HepG2 (cell line): ENCODE measurements around the gene CEP162. TPM values are rescaled to one million over a fixed set of nuclear protein-coding genes. Genes with fewer than 3 reads are reported as not detected.

Source experiments
- AGO2 ChIP-seq: fragments of 200-400 bp; formaldehyde crosslinking; optimal IDR thresholded peaks from 2 replicates; pipeline ENCODE3; 2017; ENCODE audit warnings: mild to moderate bottlenecking, low read depth, low read length, moderate library complexity
- ARID4A ChIP-seq: sonication (generic); formaldehyde crosslinking; IDR thresholded peaks from 2 replicates; pipeline ENCODE4 v1.5.0; 2020; ENCODE audit warnings: mild to moderate bottlenecking, missing genetic modification reagents, borderline replicate concordance
- BRCA1 ChIP-seq: sonication (generic); formaldehyde crosslinking; IDR thresholded peaks from 2 replicates; pipeline ENCODE4 v1.4.0; 2020; ENCODE audit warnings: missing genetic modification reagents
- BRD4 ChIP-seq: sonication (generic); formaldehyde crosslinking; IDR thresholded peaks from 2 replicates; pipeline ENCODE4 v1.4.0; 2020; ENCODE audit warnings: missing genetic modification reagents
- HMGXB3 ChIP-seq: sonication (generic); formaldehyde crosslinking; IDR thresholded peaks from 2 replicates; pipeline ENCODE4 v1.4.0; 2020; ENCODE audit warnings: missing genetic modification reagents, borderline replicate concordance
- KDM6A ChIP-seq: IDR thresholded peaks from 2 replicates; pipeline ENCODE4 v1.6.1; 2016; ENCODE audit warnings: low read depth
- KLF6 ChIP-seq: IDR thresholded peaks from 2 replicates; pipeline ENCODE4 v1.8.0; 2016; ENCODE audit warnings: missing biosample characterization, missing genetic modification reagents
- NR3C1 ChIP-seq: sonication (generic); formaldehyde crosslinking; IDR thresholded peaks from 2 replicates; pipeline ENCODE4 v1.4.0; 2020; ENCODE audit warnings: missing genetic modification reagents
- SALL2 ChIP-seq: sonication (generic); formaldehyde crosslinking; IDR thresholded peaks from 2 replicates; pipeline ENCODE4 v1.8.1; 2023; ENCODE audit warnings: mild to moderate bottlenecking, missing genetic modification reagents, inconsistent platforms
- ZBTB25 ChIP-seq: IDR thresholded peaks from 2 replicates; pipeline ENCODE4 v1.6.1; 2018; ENCODE audit warnings: missing genetic modification reagents
- ZBTB8A ChIP-seq: sonication (generic); formaldehyde crosslinking; IDR thresholded peaks from 2 replicates; pipeline ENCODE4 v1.4.0; 2020; ENCODE audit warnings: mild to moderate bottlenecking, low read depth, missing genetic modification reagents, borderline replicate concordance
- ZC3H4 ChIP-seq: sonication (generic); formaldehyde crosslinking; IDR thresholded peaks from 2 replicates; pipeline ENCODE4 v1.4.0; 2020; ENCODE audit warnings: missing genetic modification reagents, borderline replicate concordance
- ZFP90 ChIP-seq: sonication (generic); formaldehyde crosslinking; IDR thresholded peaks from 2 replicates; pipeline ENCODE4 v1.8.0; 2022; ENCODE audit warnings: missing genetic modification reagents, mild to moderate bottlenecking, inconsistent platforms, borderline replicate concordance
- ZNF138 ChIP-seq: sonication (generic); formaldehyde crosslinking; IDR thresholded peaks from 2 replicates; pipeline ENCODE4 v1.5.0; 2020; ENCODE audit warnings: mild to moderate bottlenecking, low read depth, missing genetic modification reagents
- ZNF281 ChIP-seq: sonication (generic); formaldehyde crosslinking; IDR thresholded peaks from 2 replicates; pipeline ENCODE4 v1.4.0; 2020; ENCODE audit warnings: missing genetic modification reagents, borderline replicate concordance
- ZNF446 ChIP-seq: sonication (generic); formaldehyde crosslinking; IDR thresholded peaks from 2 replicates; pipeline ENCODE4 v1.5.0; 2020; ENCODE audit warnings: mild to moderate bottlenecking, missing genetic modification reagents
- ZNF883 ChIP-seq: sonication (generic); formaldehyde crosslinking; IDR thresholded peaks from 2 replicates; pipeline ENCODE4 v1.5.1; 2020; ENCODE audit warnings: mild to moderate bottlenecking, missing genetic modification reagents; ENCODE audit errors: not compliant biosample characterization
- polyA plus RNA-seq, 8 experiments: library from polyadenylated mRNA; depleted of rRNA in 3 of 8; stranded (reverse) in 7 of 8; unstranded in 1 of 8; fragments of >200 nt; fragmentation: Illumina TruSeq in 4 of 8; extraction: Trizol in 4 of 8; gene quantifications; 2 replicates each; pipeline versions ENCODE4 v1.2.1 to v1.2.3, GENCODE V29; 2011 to 2016; ENCODE audit warnings: low read depth in 4 of 8, missing spikeins in 1 of 8, mixed read lengths in 1 of 8; ENCODE audit not compliant: insufficient read depth in 1 of 8
- total RNA-seq, 5 experiments: library from RNA; depleted of rRNA; stranded (reverse); fragments of >200 nt; fragmentation: Illumina TruSeq; extraction: Trizol; gene quantifications; 2 replicates each; pipeline ENCODE4 v1.2.3, GENCODE V29; 2016; ENCODE audit warnings: low read depth in 1 of 5

CEP162 gene
- total and polyA plus RNA-seq, 2 of the 13 experiments (the other 11 are each of a cell fraction or from before 2014, with no cell fraction given), result 0.50 to 7.9 TPM

- TF ChIP-seq ARID4A (CRISPR knock-in tag) (no peak), KLF6 (CRISPR knock-in tag) (no peak), NR3C1 (CRISPR knock-in tag) (no peak), ZC3H4 (CRISPR knock-in tag) (no peak), ZNF883 (CRISPR knock-in tag) (no peak), ZBTB25 (CRISPR knock-in tag) (no peak), ZNF446 (CRISPR knock-in tag) (no peak), KDM6A (CRISPR knock-in tag) (no peak), BRD4 (CRISPR knock-in tag) (no peak), SALL2 (no peak), AGO2 (no peak), ZNF138 (CRISPR knock-in tag) (no peak), ZBTB8A (CRISPR knock-in tag) (no peak), ZNF281 (CRISPR knock-in tag) (no peak), HMGXB3 (CRISPR knock-in tag) (no peak), ZFP90 (no peak), BRCA1 (no peak)
These were observed 132.3 kb downstream of the CEP162 start (continued) for GRCh38 chr6:84095156-84095555.
